Fibroblast of peridontal ligament (primary cell): Measurements from ENCODE around the gene SNU13.
"Not testable (repeated sequence)": the region's sequence is repeated elsewhere in the genome, so short reads cannot be mapped to it uniquely, and the experiment has no call there.

Experiments
- DNase-seq: peaks from one replicate; pipeline ENCODE4 v3.0.0-alpha.2; 2010; ENCODE audit errors: extremely low read depth

The SNU13 gene

GRCh38 chr22:41688365-41689211 lies at the start of gene SNU13:
TSS of gene SNU13 (minus strand) at chr22:41688867. CDS start at chr22:41688796, 71 bp downstream.
- peak; percentile 89 for DNase-seq

- not testable (repeated sequence) for DNase-seq
These were observed 44.6 kb upstream of the SNU13 start for GRCh38 chr22:41733241-41733640.

GRCh38 chr22:41732096-41732772 lies 43.6 kb upstream of the SNU13 start:
- DNase-seq, result no peak

GRCh38 chr22:41731609-41732008 lies 42.9 kb upstream of the SNU13 start:
- no peak for DNase-seq

GRCh38 chr22:41725510-41726110 lies 36.9 kb upstream of the SNU13 start:
- DNase-seq, result no peak

- DNase-seq, result no peak
These were observed 33.8 kb upstream of the SNU13 start for GRCh38 chr22:41722496-41722895.

- no peak for DNase-seq
These were observed 24.3 kb upstream of the SNU13 start for GRCh38 chr22:41713004-41713403.

- no peak for DNase-seq
These were observed 20.7 kb upstream of the SNU13 start for GRCh38 chr22:41709341-41709740.

- no peak for DNase-seq
These were observed 14.1 kb upstream of the SNU13 start for GRCh38 chr22:41702763-41703162.

- DNase-seq, result no peak
These were observed 11.4 kb upstream of the SNU13 start for GRCh38 chr22:41700108-41700364.

GRCh38 chr22:41699264-41700107 lies 10.8 kb upstream of the SNU13 start, which contains the start of gene MEI1:
TSS of gene MEI1 (plus strand) at chr22:41699503. CDS start at chr22:41699539, 36 bp downstream.
- DNase-seq, result peak; percentile 53

GRCh38 chr22:41697126-41697775 lies 8.6 kb upstream of the SNU13 start:
- DNase-seq, result peak; percentile 87

- no peak for DNase-seq
These were observed 8.0 kb upstream of the SNU13 start for GRCh38 chr22:41696703-41697102.

GRCh38 chr22:41695211-41695610 lies 6.5 kb upstream of the SNU13 start:
- no peak for DNase-seq

GRCh38 chr22:41690476-41690875 lies 1.8 kb upstream of the SNU13 start:
- DNase-seq, result no peak

- DNase-seq, result peak; percentile 24
These were observed 734 bp downstream of the SNU13 start for GRCh38 chr22:41687901-41688364.

- DNase-seq, result not testable (repeated sequence)
These were observed 1.8 kb downstream of the SNU13 start for GRCh38 chr22:41686890-41687289.

- DNase-seq, result no peak
These were observed 4.5 kb downstream of the SNU13 start for GRCh38 chr22:41684194-41684593.

GRCh38 chr22:41683616-41684015 lies 5.1 kb downstream of the SNU13 start:
- DNase-seq, result no peak

GRCh38 chr22:41683052-41683451 lies 5.6 kb downstream of the SNU13 start:
- no peak for DNase-seq
